Heart right ventricle (tissue), 16 donors: Measurements from ENCODE around the gene ALK. TPM values are rescaled to one million over a fixed set of nuclear protein-coding genes. Genes with fewer than 3 reads are reported as not detected.

Source experiments
- ATAC-seq, 8 donors: fragments of 200-7000 bp; cut with Tn5 transposase; one replicate each; pipeline ENCODE4 v1.9.1; 2020; ENCODE audit warnings: mild to moderate bottlenecking in 8 of 8, moderate library complexity in 8 of 8, moderate number of reproducible peaks in 1 of 8
- DNase-seq, 2 donors: peaks; one replicate each; pipeline ENCODE4 v3.0.0-alpha.2; 2020
- H3K27ac ChIP-seq, 10 donors: fragments of 200-600 bp; sonication (generic) in 2 of 10; one replicate each; pipeline versions ENCODE4 v1.5.0 to v1.8.0; 2020 to 2022; ENCODE audit warnings: mild to moderate bottlenecking in 3 of 10
- H3K27me3 ChIP-seq, 7 donors: fragments of 200-600 bp; one replicate each; pipeline ENCODE4 v1.8.0; 2021 to 2022; ENCODE audit warnings: mild to moderate bottlenecking in 2 of 7
- H3K36me3 ChIP-seq, 9 donors: fragments of 200-600 bp; sonication (generic) in 1 of 9; one replicate each; pipeline versions ENCODE4 v1.5.0 to v1.8.0; 2020 to 2022; ENCODE audit warnings: mild to moderate bottlenecking in 2 of 9
- H3K4me1 ChIP-seq, 9 donors: fragments of 200-600 bp; sonication (generic) in 1 of 9; one replicate each; pipeline versions ENCODE4 v1.5.0 to v1.8.0; 2020 to 2022; ENCODE audit warnings: mild to moderate bottlenecking in 4 of 9
- H3K4me3 ChIP-seq, 10 donors: fragments of 200-600 bp; sonication (generic) in 2 of 10; one replicate each; pipeline versions ENCODE4 v1.5.0 to v1.8.0; 2020 to 2022; ENCODE audit warnings: mild to moderate bottlenecking in 7 of 10, moderate library complexity in 2 of 10
- H3K9me3 ChIP-seq, 11 donors: fragments of 200-600 bp in 10 of 11; sonication (generic) in 2 of 11; one replicate each; pipeline versions ENCODE4 v1.5.0 to v1.8.0; 2013 to 2022; ENCODE audit warnings: mild to moderate bottlenecking in 2 of 11, control low read depth in 1 of 11, moderate library complexity in 1 of 11
- WGBS, 2 donors: extraction: QIAGEN DNeasy Blood & Tissue Kit; methylation state at CpG; one replicate each; pipeline ENCODE4 v1.1.7; 2013; ENCODE audit warnings: inconsistent platforms in 1 of 2; 5-methylcytosine and 5-hydroxymethylcytosine counted together
- intact Hi-C, 10 donors: fragments of 100-400 bp; cut with DNase I; formaldehyde crosslinking; loops; one replicate each; pipeline versions ENCODE4 v1.11.1 to v1.14.2; 2022
- polyA plus RNA-seq, 2 donors: library from polyadenylated mRNA; stranded (reverse); fragments of 200-250 nt; gene quantifications; one replicate each; pipeline ENCODE4 v1.2.3, GENCODE V29; 2013
- total RNA-seq, 10 donors: library from RNA; stranded (reverse); fragmentation: NEBNext Ultra II Directional in 3 of 10; extraction: Animal tissue kit (Norgen Biotek cat#: 25700) in 3 of 10; gene quantifications; one replicate each; pipeline versions ENCODE4 v1.2.1 to v1.2.4, GENCODE V29; 2021 to 2023
- TF ChIP-seq, protein P1 (sequence below), 9 donors: fragments of 200-600 bp; sonication (generic) in 2 of 9; IDR thresholded peaks; one replicate each; pipeline versions ENCODE4 v1.5.0 to v1.8.0; 2021 to 2022; ENCODE audit warnings: antibody characterized with exemption in 9 of 9, mild to moderate bottlenecking in 5 of 9, moderate library complexity in 1 of 9
- donor health status: Arrhythmogenic right ventricular cardiomyopathy.
- donor health status: ischemic (EF 13 %, LVEDD 7.1; RV severe dilation, severe dysfunction).
- donor health status: healthy with polysubstance abuse.
- donor health status: DM: no; HTN: yes; CAD: no.
- donor health status: DM: no; HTN: no; CAD: no.
- donor health status: ischemic (EF 25% LVEDD 6.9; RV normal size, moderate dysfunction).
- donor health status: ischemic (EF 25% LVEDD 5.7; RV mildly dilated, moderate dysfunction).
- donor health status: healthy.
- donor health status: DM: yes; HTN: yes; CAD: no.
- donor health status: Ischemic cardiomyopathy.
- donor health status: ischemic (EF 35%, LVEDD 5.7; RV mildly dilated, moderate dysfunction).
- donor health status: nonischemic (EF 11% LVEDD 7.7; RV severe dilation, severe dysfunction).
- donor health status: DM: yes; HTN: yes; CAD: no.
- donor health status: PGD.
- donor health status: ischemic (EF 29% LVEDD 5.4; RV normal size, mild dysfunction).
- donor health status: nonischemic (EF 23%, LVEDD 6.1; RV moderate dilation, normal function).

Gene ALK
- total and polyA plus RNA-seq, 12 donors = 0.01 to 0.24 (median 0.08) TPM; not detected in 7

DNA sequence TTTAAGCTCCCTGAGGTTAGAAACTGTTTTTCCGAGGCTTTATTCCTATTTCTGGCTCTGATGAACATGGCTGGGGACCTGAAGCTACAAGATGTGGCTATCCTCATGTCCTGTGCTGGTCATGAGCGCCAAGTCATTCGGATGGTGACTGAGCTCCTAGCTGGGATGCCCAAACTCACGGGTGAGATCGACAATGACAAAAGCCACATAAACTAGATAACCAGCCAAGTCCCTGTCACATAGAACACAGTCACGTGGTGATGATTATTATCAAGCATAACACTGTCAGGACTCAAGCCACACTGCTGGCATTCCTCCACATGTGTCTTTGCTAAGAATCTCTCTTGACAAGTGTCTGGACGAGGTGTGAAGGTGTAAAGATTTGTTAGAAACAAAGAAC lies 531.2 kb downstream of the ALK start:
- Histone ChIP-seq H3K4me3 (no peak overlapping the region), H3K27ac (no peak overlapping the region), H3K9me3 (no peaks in the 10 kb centered on the region), H3K4me1 (peaks cover 0 to 4% (median 0%) of the 10 kb centered on the region in 9 donors), H3K27me3 (peaks cover 0 to 4% (median 0%) of the 10 kb centered on the region in 7 donors), H3K36me3 (no peaks in the 10 kb centered on the region)
- intact Hi-C loops = no loop called here
- DNase-seq (no peak), ATAC-seq (no peak)
- TF ChIP-seq, protein P1, sequence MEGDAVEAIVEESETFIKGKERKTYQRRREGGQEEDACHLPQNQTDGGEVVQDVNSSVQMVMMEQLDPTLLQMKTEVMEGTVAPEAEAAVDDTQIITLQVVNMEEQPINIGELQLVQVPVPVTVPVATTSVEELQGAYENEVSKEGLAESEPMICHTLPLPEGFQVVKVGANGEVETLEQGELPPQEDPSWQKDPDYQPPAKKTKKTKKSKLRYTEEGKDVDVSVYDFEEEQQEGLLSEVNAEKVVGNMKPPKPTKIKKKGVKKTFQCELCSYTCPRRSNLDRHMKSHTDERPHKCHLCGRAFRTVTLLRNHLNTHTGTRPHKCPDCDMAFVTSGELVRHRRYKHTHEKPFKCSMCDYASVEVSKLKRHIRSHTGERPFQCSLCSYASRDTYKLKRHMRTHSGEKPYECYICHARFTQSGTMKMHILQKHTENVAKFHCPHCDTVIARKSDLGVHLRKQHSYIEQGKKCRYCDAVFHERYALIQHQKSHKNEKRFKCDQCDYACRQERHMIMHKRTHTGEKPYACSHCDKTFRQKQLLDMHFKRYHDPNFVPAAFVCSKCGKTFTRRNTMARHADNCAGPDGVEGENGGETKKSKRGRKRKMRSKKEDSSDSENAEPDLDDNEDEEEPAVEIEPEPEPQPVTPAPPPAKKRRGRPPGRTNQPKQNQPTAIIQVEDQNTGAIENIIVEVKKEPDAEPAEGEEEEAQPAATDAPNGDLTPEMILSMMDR (IDR thresholded peaks at IDR 0.05) = no peak
- WGBS, 2 donors = 57 to 58% methylated on average over 7 of the region's 7 CpGs

DNA sequence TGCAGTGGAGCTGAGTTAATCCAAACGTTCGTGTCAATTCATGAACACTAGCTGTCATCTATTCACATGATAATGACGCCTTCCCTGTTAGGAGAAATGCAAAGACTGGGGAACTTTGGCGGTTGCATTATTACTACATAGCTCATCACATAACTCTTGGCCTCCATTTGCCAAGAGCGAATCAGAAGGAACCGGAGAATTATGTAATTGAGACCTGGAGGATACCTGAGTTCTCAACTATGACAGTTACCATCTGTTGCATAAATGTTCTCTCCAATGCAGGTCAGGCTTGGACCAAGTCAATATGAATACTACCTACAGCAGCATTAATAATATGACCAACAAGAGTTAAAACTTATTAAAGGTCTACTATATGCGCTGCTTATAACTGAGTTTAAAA lies 531.7 kb downstream of the ALK start:
- no peaks in the 10 kb centered on the region for H3K36me3 ChIP-seq
- peaks cover 0 to 4% (median 0%) of the 10 kb centered on the region in 9 donors for H3K4me1 ChIP-seq
- peaks cover 0 to 4% (median 0%) of the 10 kb centered on the region in 7 donors for H3K27me3 ChIP-seq
- H3K27ac ChIP-seq = no peak overlapping the region
- DNase-seq (no peak), ATAC-seq (no peak)
- WGBS, 2 donors = 89 to 90% methylated on average over 7 of the region's 7 CpGs
- no peaks in the 10 kb centered on the region for H3K9me3 ChIP-seq
- no peak overlapping the region for H3K4me3 ChIP-seq
- TF ChIP-seq, protein P1 (IDR thresholded peaks at IDR 0.05) = no peak
- intact Hi-C loops = no loop called here

DNA sequence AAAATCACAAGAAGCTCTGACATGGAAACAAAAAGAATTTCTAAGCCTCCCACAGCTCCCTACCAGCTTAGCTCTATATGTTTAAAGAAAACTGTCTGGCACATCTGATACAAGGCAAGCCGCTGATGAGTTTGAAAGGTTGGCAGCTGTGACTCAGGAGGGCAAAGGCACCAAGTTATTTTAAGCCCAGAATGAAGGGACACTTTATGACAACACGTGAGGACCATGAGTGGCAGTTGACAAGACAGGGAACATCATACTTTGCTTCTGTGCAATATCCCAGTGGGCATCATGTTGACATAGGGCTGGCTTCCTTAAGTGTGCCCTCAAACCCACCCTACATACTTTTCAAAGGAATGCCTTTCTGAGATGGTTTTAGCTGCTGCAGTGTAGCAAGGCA lies 533.3 kb downstream of the ALK start:
- peaks cover 0 to 4% (median 0%) of the 10 kb centered on the region in 7 donors for H3K27me3 ChIP-seq
- no peak for DNase-seq
- no peaks in the 10 kb centered on the region for H3K36me3 ChIP-seq
- H3K4me1 ChIP-seq = peaks cover 0 to 4% (median 0%) of the 10 kb centered on the region in 9 donors
- intact Hi-C loops = no loop called here
- 48 to 53% methylated on average over 2 of the region's 2 CpGs for WGBS, 2 donors
- H3K27ac ChIP-seq = no peak overlapping the region
- TF ChIP-seq, protein P1 (IDR thresholded peaks at IDR 0.05) = no peak
- no peaks in the 10 kb centered on the region for H3K9me3 ChIP-seq
- no peak overlapping the region for H3K4me3 ChIP-seq
- peak in 4 of 8 donors; percentile 30 to 62 (median 57) for ATAC-seq

DNA sequence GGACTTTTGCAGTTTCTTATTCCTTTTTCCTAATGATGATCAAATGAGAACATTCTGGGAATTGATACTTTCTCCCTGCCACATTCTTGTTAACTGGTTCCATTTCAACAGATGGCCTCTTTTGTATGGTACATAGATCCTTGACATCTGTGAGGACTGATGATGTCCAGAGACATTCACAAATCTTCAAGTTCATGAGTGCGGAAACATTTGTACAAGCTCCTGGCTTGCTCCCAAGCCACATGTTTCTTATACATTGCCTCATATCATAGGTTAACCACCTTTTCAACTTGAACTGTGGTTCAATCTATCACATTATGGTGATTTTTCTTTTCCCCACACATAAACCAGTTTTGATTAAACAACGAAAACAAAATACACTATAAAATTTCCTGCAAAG lies 538.9 kb downstream of the ALK start:
- Histone ChIP-seq H3K36me3 (no peaks in the 10 kb centered on the region), H3K9me3 (no peaks in the 10 kb centered on the region), H3K4me1 (no peaks in the 10 kb centered on the region), H3K27ac (no peak overlapping the region), H3K27me3 (peaks cover 0 to 4% (median 0%) of the 10 kb centered on the region in 7 donors), H3K4me3 (no peak overlapping the region)
- TF ChIP-seq, protein P1 (IDR thresholded peaks at IDR 0.05) = no peak
- ATAC-seq (no peak), DNase-seq (no peak)
- intact Hi-C loops = no loop called here
- 71 to 72% methylated on average over 2 of the region's 2 CpGs for WGBS, 2 donors
